HepG2 (cell line): ENCODE results near the gene MAGEB2.

Source experiments
- KLF16 ChIP-seq, 2 experiments: sonication (generic) in 1 of 2; formaldehyde crosslinking in 1 of 2; IDR thresholded peaks; 2 replicates each; pipeline versions ENCODE4 v1.6.1 to v1.8.0; 2016 to 2023; ENCODE audit warnings: missing genetic modification reagents in 2 of 2, missing compliant biosample characterization in 1 of 2
- SRF ChIP-seq: IDR thresholded peaks from 2 replicates; pipeline ENCODE4 v1.6.1; 2011; ENCODE audit warnings: mild to moderate bottlenecking, low read depth, low read length, moderate library complexity
- ZNF121 ChIP-seq: sonication (generic); formaldehyde crosslinking; IDR thresholded peaks from 2 replicates; pipeline ENCODE4 v1.5.0; 2020; ENCODE audit warnings: mild to moderate bottlenecking, missing genetic modification reagents
- ZNF253 ChIP-seq: sonication (generic); formaldehyde crosslinking; IDR thresholded peaks from 2 replicates; pipeline ENCODE4 v1.8.0; 2022; ENCODE audit warnings: mild to moderate bottlenecking, missing genetic modification reagents, borderline replicate concordance
- ZNF530 ChIP-seq: sonication (generic); formaldehyde crosslinking; IDR thresholded peaks from 2 replicates; pipeline ENCODE4 v1.5.0; 2020; ENCODE audit warnings: low read depth, mild to moderate bottlenecking, missing genetic modification reagents
- ZNF776 ChIP-seq: sonication (generic); formaldehyde crosslinking; IDR thresholded peaks from 2 replicates; pipeline ENCODE4 v1.4.0; 2020; ENCODE audit warnings: mild to moderate bottlenecking, missing genetic modification reagents
- ZSCAN22 ChIP-seq: sonication (generic); formaldehyde crosslinking; IDR thresholded peaks from 2 replicates; pipeline ENCODE4 v1.4.0; 2020; ENCODE audit warnings: mild to moderate bottlenecking, missing genetic modification reagents
- TF ChIP-seq, protein P1 (sequence below): sonication (generic); formaldehyde crosslinking; IDR thresholded peaks from 2 replicates; pipeline ENCODE4 v1.8.1; 2023; ENCODE audit warnings: mild to moderate bottlenecking, missing genetic modification reagents
- TF ChIP-seq, protein P2 (sequence below): sonication (generic); formaldehyde crosslinking; IDR thresholded peaks from 2 replicates; pipeline ENCODE4 v1.5.0; 2020; ENCODE audit warnings: mild to moderate bottlenecking, missing genetic modification reagents, moderate library complexity

DNA sequence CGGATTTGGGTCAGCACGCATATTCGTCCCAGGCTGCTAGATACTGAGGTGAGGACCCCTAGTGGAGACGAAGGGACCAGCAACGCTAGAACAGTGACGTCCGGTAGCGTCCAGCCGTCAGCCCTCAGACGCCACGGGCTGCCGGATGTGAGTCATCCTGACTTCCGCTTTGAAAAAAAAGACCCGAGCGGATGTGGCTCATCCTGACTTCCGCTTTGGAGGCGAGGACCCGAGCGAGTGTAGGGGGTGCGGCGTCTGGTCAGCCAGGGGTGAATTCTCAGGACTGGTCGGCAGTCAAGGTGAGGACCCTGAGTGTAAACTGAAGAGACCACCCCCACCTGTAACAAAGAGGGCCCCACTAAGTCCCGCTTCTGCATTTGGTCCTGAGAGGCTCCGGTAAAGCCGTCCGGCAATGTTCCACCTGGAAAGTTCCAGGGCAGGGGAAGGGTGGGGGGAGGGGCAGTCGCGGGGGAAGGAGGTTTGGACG, at the start of gene MAGEB2:
- TF ChIP-seq, protein P1, sequence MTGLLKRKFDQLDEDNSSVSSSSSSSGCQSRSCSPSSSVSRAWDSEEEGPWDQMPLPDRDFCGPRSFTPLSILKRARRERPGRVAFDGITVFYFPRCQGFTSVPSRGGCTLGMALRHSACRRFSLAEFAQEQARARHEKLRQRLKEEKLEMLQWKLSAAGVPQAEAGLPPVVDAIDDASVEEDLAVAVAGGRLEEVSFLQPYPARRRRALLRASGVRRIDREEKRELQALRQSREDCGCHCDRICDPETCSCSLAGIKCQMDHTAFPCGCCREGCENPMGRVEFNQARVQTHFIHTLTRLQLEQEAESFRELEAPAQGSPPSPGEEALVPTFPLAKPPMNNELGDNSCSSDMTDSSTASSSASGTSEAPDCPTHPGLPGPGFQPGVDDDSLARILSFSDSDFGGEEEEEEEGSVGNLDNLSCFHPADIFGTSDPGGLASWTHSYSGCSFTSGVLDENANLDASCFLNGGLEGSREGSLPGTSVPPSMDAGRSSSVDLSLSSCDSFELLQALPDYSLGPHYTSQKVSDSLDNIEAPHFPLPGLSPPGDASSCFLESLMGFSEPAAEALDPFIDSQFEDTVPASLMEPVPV: no peak
- TF ChIP-seq ZNF121 (CRISPR knock-in tag) (no peak), SRF (no peak), KLF16 (CRISPR knock-in tag; IDR thresholded peaks at IDR 0.05) (no peak), ZNF530 (CRISPR knock-in tag) (no peak), ZNF253 (CRISPR knock-in tag) (no peak), ZSCAN22 (CRISPR knock-in tag) (no peak), ZNF776 (no peak)
- TF ChIP-seq, protein P2, sequence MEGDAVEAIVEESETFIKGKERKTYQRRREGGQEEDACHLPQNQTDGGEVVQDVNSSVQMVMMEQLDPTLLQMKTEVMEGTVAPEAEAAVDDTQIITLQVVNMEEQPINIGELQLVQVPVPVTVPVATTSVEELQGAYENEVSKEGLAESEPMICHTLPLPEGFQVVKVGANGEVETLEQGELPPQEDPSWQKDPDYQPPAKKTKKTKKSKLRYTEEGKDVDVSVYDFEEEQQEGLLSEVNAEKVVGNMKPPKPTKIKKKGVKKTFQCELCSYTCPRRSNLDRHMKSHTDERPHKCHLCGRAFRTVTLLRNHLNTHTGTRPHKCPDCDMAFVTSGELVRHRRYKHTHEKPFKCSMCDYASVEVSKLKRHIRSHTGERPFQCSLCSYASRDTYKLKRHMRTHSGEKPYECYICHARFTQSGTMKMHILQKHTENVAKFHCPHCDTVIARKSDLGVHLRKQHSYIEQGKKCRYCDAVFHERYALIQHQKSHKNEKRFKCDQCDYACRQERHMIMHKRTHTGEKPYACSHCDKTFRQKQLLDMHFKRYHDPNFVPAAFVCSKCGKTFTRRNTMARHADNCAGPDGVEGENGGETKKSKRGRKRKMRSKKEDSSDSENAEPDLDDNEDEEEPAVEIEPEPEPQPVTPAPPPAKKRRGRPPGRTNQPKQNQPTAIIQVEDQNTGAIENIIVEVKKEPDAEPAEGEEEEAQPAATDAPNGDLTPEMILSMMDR (CRISPR knock-in tag): no peak
